SU-DHL-6 (cell line): Measurements from ENCODE around the gene TENM4.

Experiments used
- H2AFZ ChIP-seq: fragments of 200-600 bp; sonication (generic); 2 replicates; pipeline ENCODE4 v1.6.1; 2014; ENCODE audit warnings: low read depth, mild to moderate bottlenecking, moderate library complexity, mixed read lengths, antibody characterized with exemption, low read length; ENCODE audit not compliant: severe bottlenecking
- H3F3A ChIP-seq: fragments of 200-600 bp; shearing (Covaris generic); 2 replicates; pipeline ENCODE4 v1.6.0; 2016; ENCODE audit warnings: antibody characterized with exemption, mild to moderate bottlenecking; ENCODE audit not compliant: insufficient read depth
- H3K27ac ChIP-seq: fragments of 200-600 bp; sonication (generic); 2 replicates; pipeline ENCODE4 v1.5.1; 2016; ENCODE audit warnings: low read depth, mild to moderate bottlenecking, low read length, moderate library complexity, mixed read lengths
- H3K27me3 ChIP-seq: fragments of 200-600 bp; sonication (generic), shearing (Covaris generic); 2 replicates; pipeline ENCODE4 v1.6.0; 2014; ENCODE audit warnings: mild to moderate bottlenecking, low read length
- H3K36me3 ChIP-seq: fragments of 200-600 bp; sonication (generic); 2 replicates; pipeline ENCODE4 v1.6.1; 2014; ENCODE audit warnings: mild to moderate bottlenecking, low read length, mixed read lengths
- H3K4me2 ChIP-seq: fragments of 300-600, 200-600 bp; shearing (Covaris generic), sonication (generic); 2 replicates; pipeline ENCODE4 v1.6.0; 2014; ENCODE audit warnings: low read length, low read depth, mild to moderate bottlenecking; ENCODE audit not compliant: poor library complexity, severe bottlenecking
- H3K4me3 ChIP-seq: fragments of 200-600 bp; sonication (generic); 2 replicates; pipeline ENCODE4 v1.5.1; 2014; ENCODE audit warnings: antibody characterized with exemption, low read length, mild to moderate bottlenecking, mixed read lengths; ENCODE audit not compliant: insufficient read depth, poor library complexity, severe bottlenecking
- H3K79me2 ChIP-seq: fragments of 200-600 bp; sonication (generic); 2 replicates; pipeline ENCODE4 v1.6.1; 2014; ENCODE audit warnings: mild to moderate bottlenecking, low read length, moderate library complexity; ENCODE audit not compliant: insufficient read depth
- H3K9ac ChIP-seq: fragments of 200-600 bp; sonication (generic); 2 replicates; pipeline ENCODE4 v1.7.0; 2014; ENCODE audit warnings: mild to moderate bottlenecking, low read length
- H3K9me2 ChIP-seq: fragments of 200-600 bp; sonication (generic); replicated peaks from 2 replicates; pipeline ENCODE4 v1.6.1; 2014; ENCODE audit warnings: low read length; ENCODE audit not compliant: insufficient read depth
- H3K9me3 ChIP-seq: fragments of 200-600 bp; sonication (generic); 2 replicates; pipeline ENCODE4 v1.6.1; 2014; ENCODE audit warnings: low read length, mixed read lengths; ENCODE audit not compliant: insufficient read depth
- H4K20me1 ChIP-seq: fragments of 200-600 bp; sonication (generic); 2 replicates; pipeline ENCODE4 v1.6.1; 2014; ENCODE audit warnings: low read depth, mild to moderate bottlenecking, antibody characterized with exemption, low read length, moderate library complexity, mixed read lengths
- EZH2phosphoT487 ChIP-seq: fragments of 200-600 bp; sonication (generic), shearing (Covaris generic); conservative IDR thresholded peaks from 2 replicates; pipeline ENCODE4 v1.6.1; 2018; ENCODE audit warnings: mild to moderate bottlenecking, antibody characterized with exemption, low read length, moderate library complexity, mixed read lengths
- TF ChIP-seq, protein P1 (sequence below): fragments of 200-600 bp; sonication (generic); IDR thresholded peaks from one replicate; pipeline ENCODE4 v1.5.1; 2017; ENCODE audit warnings: antibody characterized with exemption, mild to moderate bottlenecking, low read length, moderate library complexity; ENCODE audit not compliant: insufficient read depth, poor library complexity, severe bottlenecking

Gene TENM4

DNA sequence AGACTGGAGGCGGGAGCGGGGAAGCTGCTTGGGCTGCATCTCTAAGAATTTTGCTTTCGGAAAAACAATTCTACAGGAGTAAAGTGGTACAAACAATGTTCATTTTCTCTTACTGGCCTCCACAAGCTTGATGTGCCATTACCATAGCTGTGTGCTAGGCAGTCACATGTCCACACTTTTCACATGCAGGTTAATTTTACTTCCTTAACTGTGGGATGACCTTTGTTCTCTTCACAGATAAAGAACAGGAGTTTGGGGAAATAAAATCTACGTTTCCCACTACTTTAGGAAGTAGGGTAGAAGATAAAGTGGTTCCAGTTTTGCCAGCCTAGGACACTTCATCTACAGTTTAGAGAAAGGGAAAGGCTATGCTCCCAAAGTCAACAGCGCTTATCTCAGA is 539.0 kb downstream of the TENM4 start:
- no peaks in the 10 kb centered on the region for H3K27me3 ChIP-seq
- H3K9ac ChIP-seq, result no peak overlapping the region
- no peaks in the 10 kb centered on the region for H3K9me3 ChIP-seq
- H4K20me1 ChIP-seq, result no peaks in the 10 kb centered on the region
- H3K4me2 ChIP-seq, result no peak overlapping the region
- no peak overlapping the region for H3K27ac ChIP-seq
- H3K4me3 ChIP-seq, result no peak overlapping the region
- no peaks in the 10 kb centered on the region for H3K79me2 ChIP-seq
- H3K9me2 ChIP-seq, result no peaks in the 10 kb centered on the region
- TF ChIP-seq, protein P1, sequence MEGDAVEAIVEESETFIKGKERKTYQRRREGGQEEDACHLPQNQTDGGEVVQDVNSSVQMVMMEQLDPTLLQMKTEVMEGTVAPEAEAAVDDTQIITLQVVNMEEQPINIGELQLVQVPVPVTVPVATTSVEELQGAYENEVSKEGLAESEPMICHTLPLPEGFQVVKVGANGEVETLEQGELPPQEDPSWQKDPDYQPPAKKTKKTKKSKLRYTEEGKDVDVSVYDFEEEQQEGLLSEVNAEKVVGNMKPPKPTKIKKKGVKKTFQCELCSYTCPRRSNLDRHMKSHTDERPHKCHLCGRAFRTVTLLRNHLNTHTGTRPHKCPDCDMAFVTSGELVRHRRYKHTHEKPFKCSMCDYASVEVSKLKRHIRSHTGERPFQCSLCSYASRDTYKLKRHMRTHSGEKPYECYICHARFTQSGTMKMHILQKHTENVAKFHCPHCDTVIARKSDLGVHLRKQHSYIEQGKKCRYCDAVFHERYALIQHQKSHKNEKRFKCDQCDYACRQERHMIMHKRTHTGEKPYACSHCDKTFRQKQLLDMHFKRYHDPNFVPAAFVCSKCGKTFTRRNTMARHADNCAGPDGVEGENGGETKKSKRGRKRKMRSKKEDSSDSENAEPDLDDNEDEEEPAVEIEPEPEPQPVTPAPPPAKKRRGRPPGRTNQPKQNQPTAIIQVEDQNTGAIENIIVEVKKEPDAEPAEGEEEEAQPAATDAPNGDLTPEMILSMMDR, result no peak
- TF ChIP-seq EZH2phosphoT487, result no peak
- no peak overlapping the region for H2AFZ ChIP-seq
- no peaks in the 10 kb centered on the region for H3F3A ChIP-seq
- H3K36me3 ChIP-seq, result no peaks in the 10 kb centered on the region

DNA sequence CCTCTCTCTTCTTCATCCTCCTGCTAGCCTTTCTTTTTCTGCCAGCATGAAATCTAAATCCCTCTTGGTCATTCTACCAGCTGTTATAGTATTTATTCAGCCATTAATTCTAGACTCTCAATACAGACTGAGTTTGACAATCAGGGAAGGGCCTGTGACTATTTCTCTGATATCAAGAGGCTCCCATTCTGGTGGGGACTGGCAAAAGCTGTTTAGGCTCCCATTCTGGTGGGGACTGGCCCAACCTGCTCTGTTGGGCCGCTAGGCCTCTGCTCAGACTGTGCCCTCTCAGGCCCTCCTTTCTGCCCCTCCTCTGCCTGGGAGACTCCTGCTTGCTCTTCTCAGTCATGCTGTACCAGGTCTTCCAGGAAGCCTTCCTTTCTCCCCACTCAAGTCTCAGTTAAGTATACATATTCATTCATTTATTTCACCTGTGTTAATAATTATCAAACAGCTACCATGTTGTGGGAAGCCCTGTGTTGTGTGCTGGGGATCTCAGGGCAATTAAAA is 542.5 kb downstream of the TENM4 start:
- no peaks in the 10 kb centered on the region for H3K9me3 ChIP-seq
- H3K79me2 ChIP-seq, result no peaks in the 10 kb centered on the region
- H4K20me1 ChIP-seq, result no peaks in the 10 kb centered on the region
- no peaks in the 10 kb centered on the region for H3F3A ChIP-seq
- H3K9ac ChIP-seq, result no peak overlapping the region
- H3K27me3 ChIP-seq, result no peaks in the 10 kb centered on the region
- no peaks in the 10 kb centered on the region for H3K9me2 ChIP-seq
- no peak for TF ChIP-seq EZH2phosphoT487
- TF ChIP-seq, protein P1, result no peak
- no peak overlapping the region for H3K4me3 ChIP-seq
- no peaks in the 10 kb centered on the region for H3K36me3 ChIP-seq
- H3K4me2 ChIP-seq, result no peak overlapping the region
- no peak overlapping the region for H2AFZ ChIP-seq
- H3K27ac ChIP-seq, result no peak overlapping the region

DNA sequence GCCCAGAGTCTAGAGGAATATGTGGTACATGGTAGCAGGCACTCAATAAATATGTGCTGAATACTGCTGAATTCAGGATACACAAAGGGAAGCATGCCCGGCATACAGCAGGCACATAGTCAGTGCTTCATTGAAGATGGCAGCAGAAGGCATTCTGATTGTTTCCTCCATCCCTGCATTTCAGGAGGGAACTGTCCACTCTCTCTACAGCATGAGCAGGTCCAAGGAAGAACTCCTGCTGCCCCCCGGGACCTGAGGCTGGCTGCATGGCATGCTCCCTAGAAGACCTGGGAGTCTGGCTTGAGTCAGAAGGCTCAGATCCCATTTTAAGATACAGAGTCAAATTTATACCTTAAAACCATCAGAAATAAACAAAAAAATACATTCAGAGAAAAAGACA is 546.8 kb downstream of the TENM4 start:
- H3K9me3 ChIP-seq, result no peaks in the 10 kb centered on the region
- no peak overlapping the region for H3K4me2 ChIP-seq
- no peak overlapping the region for H3K9ac ChIP-seq
- no peaks in the 10 kb centered on the region for H3F3A ChIP-seq
- H3K9me2 ChIP-seq, result no peaks in the 10 kb centered on the region
- TF ChIP-seq EZH2phosphoT487, result no peak
- H3K27me3 ChIP-seq, result no peaks in the 10 kb centered on the region
- no peaks in the 10 kb centered on the region for H3K36me3 ChIP-seq
- no peaks in the 10 kb centered on the region for H3K79me2 ChIP-seq
- no peak overlapping the region for H2AFZ ChIP-seq
- H3K4me3 ChIP-seq, result no peak overlapping the region
- no peaks in the 10 kb centered on the region for H4K20me1 ChIP-seq
- H3K27ac ChIP-seq, result no peak overlapping the region

DNA sequence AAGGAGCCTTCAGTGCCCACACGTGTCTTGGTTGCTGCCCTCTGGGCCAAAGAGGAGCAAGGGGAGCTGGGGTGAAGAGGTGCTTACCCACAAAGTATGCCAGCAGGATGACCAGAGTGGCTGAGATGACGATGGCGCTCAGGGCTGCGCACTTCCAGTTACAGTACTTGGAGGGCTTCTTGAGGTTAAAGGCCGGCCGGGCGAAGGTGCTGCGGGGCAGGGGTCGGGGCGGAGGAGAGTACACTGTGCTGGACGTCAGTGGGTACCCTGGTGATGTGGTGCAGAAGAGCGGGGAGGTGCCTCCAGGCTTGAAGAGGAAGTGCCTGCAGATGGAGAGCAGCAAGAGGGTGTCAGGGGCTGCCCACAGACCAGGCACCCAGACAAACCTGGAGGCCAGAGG is 551.1 kb downstream of the TENM4 start:
- Histone ChIP-seq H3K27me3 (no peaks in the 10 kb centered on the region), H3K4me2 (no peak overlapping the region), H3F3A (no peaks in the 10 kb centered on the region), H4K20me1 (no peaks in the 10 kb centered on the region), H3K36me3 (no peaks in the 10 kb centered on the region), H2AFZ (no peak overlapping the region), H3K27ac (no peak overlapping the region), H3K79me2 (no peaks in the 10 kb centered on the region), H3K9ac (no peak overlapping the region), H3K9me3 (no peaks in the 10 kb centered on the region), H3K4me3 (no peak overlapping the region), H3K9me2 (no peaks in the 10 kb centered on the region)
- TF ChIP-seq EZH2phosphoT487, result no peak
- TF ChIP-seq, protein P1, result no peak
